OCI-LY3 (cell line): Measurements from ENCODE around the gene INSL3.

Experiments
- CTCF ChIP-seq: fragments of 200-600, 300-600 bp; sonication (generic); IDR thresholded peaks from 2 replicates; pipeline ENCODE4 v1.5.1; 2014; ENCODE audit warnings: antibody characterized with exemption, low read length, low read depth
- EZH2phosphoT487 ChIP-seq: fragments of 200-600 bp; shearing (Covaris generic); IDR thresholded peaks from 2 replicates; pipeline ENCODE4 v1.6.1; 2018; ENCODE audit warnings: antibody characterized with exemption, mixed run types, low read depth

- TF ChIP-seq CTCF (no peak), EZH2phosphoT487 (no peak)
These were observed at the start of gene INSL3 for GRCh38 chr19:17821190-17821589.
